Esophagus squamous epithelium (tissue), 5 donors: ENCODE results near the gene CLPSL2. TPM values are rescaled to one million over a fixed set of nuclear protein-coding genes. Genes with fewer than 3 reads are reported as not detected.

Source experiments
- DNase-seq: peaks from one replicate; lab custom pipeline; 2025; lab: John Stamatoyannopoulos, UW
- H3K27ac ChIP-seq, 4 donors: fragments of 200-600 bp; sonication (generic); one replicate each; pipeline ENCODE4 v1.5.1; 2016 to 2019; ENCODE audit warnings: mild to moderate bottlenecking in 1 of 4
- H3K27me3 ChIP-seq, 4 donors: fragments of 200-600 bp; sonication (generic); 1 replicate in 3 of 4; 2 replicates in 1 of 4; pipeline versions ENCODE4 v1.5.1 to v1.6.0; 2017 to 2021; ENCODE audit warnings: antibody characterized with exemption in 1 of 4
- H3K36me3 ChIP-seq, 3 donors: fragments of 200-600 bp; sonication (generic); one replicate each; pipeline ENCODE4 v1.5.1; 2016 to 2019
- H3K4me1 ChIP-seq, 3 donors: fragments of 200-600 bp; sonication (generic); one replicate each; pipeline ENCODE4 v1.5.1; 2017 to 2019
- H3K4me3 ChIP-seq, 4 donors: fragments of 200-600 bp; sonication (generic); 1 replicate in 3 of 4; 2 replicates in 1 of 4; pipeline ENCODE4 v1.5.1; 2016 to 2019; ENCODE audit warnings: mild to moderate bottlenecking in 2 of 4, moderate library complexity in 1 of 4
- H3K9me3 ChIP-seq, 3 donors: fragments of 200-600 bp; sonication (generic); one replicate each; pipeline ENCODE4 v1.5.1; 2016 to 2019
- POLR2A ChIP-seq, 4 donors: fragments of 450-650 bp; IDR thresholded peaks; one replicate each; pipeline ENCODE4 v1.6.1; 2017; ENCODE audit warnings: antibody characterized with exemption in 4 of 4, mild to moderate bottlenecking in 4 of 4, moderate library complexity in 3 of 4
- WGBS, 2 donors: methylation state at CpG; one replicate each; pipeline ENCODE4 v1.1.5; 2018; 5-methylcytosine and 5-hydroxymethylcytosine counted together
- intact Hi-C: fragments of 100-400 bp; cut with DNase I; formaldehyde crosslinking; loops from one replicate; pipeline ENCODE4 v1.15.0; 2022
- total RNA-seq, 4 donors: library from RNA; depleted of rRNA; stranded (reverse); fragments of >200 nt; gene quantifications; one replicate each; pipeline ENCODE4 v1.1.0, GENCODE V29; 2016
- TF ChIP-seq, protein P1 (sequence below), 6 experiments: fragments of 450-650 bp in 4 of 6; fragments of 200-600 bp in 2 of 6; sonication (generic) in 2 of 6; IDR thresholded peaks; one replicate each; pipeline ENCODE4 v1.5.1; 2016 to 2019; ENCODE audit warnings: antibody characterized with exemption in 6 of 6, mild to moderate bottlenecking in 4 of 6, moderate library complexity in 4 of 6
- donor health status: DM: yes; HTN: yes; CAD: no.

The CLPSL2 gene
- total RNA-seq, 4 donors from 2014 or later = not detected

- intact Hi-C loops = no loop called here
- no peak for TF ChIP-seq POLR2A (IDR thresholded peaks at IDR 0.05)
- TF ChIP-seq, protein P1, sequence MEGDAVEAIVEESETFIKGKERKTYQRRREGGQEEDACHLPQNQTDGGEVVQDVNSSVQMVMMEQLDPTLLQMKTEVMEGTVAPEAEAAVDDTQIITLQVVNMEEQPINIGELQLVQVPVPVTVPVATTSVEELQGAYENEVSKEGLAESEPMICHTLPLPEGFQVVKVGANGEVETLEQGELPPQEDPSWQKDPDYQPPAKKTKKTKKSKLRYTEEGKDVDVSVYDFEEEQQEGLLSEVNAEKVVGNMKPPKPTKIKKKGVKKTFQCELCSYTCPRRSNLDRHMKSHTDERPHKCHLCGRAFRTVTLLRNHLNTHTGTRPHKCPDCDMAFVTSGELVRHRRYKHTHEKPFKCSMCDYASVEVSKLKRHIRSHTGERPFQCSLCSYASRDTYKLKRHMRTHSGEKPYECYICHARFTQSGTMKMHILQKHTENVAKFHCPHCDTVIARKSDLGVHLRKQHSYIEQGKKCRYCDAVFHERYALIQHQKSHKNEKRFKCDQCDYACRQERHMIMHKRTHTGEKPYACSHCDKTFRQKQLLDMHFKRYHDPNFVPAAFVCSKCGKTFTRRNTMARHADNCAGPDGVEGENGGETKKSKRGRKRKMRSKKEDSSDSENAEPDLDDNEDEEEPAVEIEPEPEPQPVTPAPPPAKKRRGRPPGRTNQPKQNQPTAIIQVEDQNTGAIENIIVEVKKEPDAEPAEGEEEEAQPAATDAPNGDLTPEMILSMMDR (IDR thresholded peaks at IDR 0.05) = no peak
- H3K27ac ChIP-seq = no peak overlapping the region
- no peak for DNase-seq
- no peaks in the 10 kb centered on the region for H3K4me1 ChIP-seq
- H3K4me3 ChIP-seq = no peak overlapping the region
- H3K27me3 ChIP-seq = no peaks in the 10 kb centered on the region
- H3K9me3 ChIP-seq = no peaks in the 10 kb centered on the region
- WGBS, 2 donors = 89 to 90% methylated on average over 3 of the region's 3 CpGs
- H3K36me3 ChIP-seq = no peaks in the 10 kb centered on the region
These were observed 29.9 kb upstream of the CLPSL2 start for GRCh38 chr6:35746516-35746915.

GRCh38 chr6:35747877-35748276 lies 28.5 kb upstream of the CLPSL2 start:
- Histone ChIP-seq H3K4me3 (no peak overlapping the region), H3K27ac (no peak overlapping the region), H3K4me1 (no peaks in the 10 kb centered on the region), H3K9me3 (no peaks in the 10 kb centered on the region), H3K36me3 (no peaks in the 10 kb centered on the region), H3K27me3 (no peaks in the 10 kb centered on the region)
- no peak for TF ChIP-seq POLR2A (IDR thresholded peaks at IDR 0.05)
- TF ChIP-seq, protein P1 (IDR thresholded peaks at IDR 0.05) = no peak
- 92% methylated on average over 1 of the region's 1 CpG for WGBS, 2 donors
- no peak for DNase-seq
- intact Hi-C loops = no loop called here

DNA sequence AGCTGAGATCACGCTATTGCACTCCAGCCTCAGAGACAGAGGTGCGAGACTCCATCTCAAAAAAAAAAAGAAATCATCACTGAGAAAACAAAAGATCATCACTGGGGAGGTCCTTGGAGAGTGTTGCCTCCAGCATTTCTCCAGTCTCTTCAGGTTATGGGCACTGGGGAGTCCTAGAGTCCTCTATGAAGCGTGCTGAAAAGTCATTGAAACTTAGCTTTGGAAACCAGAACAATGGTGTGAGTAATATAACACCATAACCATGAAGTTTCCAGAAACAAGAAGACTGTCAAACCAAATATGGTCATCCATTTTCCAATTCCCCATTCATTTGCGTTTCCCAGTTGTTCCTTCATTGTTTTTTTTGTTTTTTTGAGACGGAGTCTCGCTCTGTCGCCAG lies 25.8 kb upstream of the CLPSL2 start:
- no peaks in the 10 kb centered on the region for H3K36me3 ChIP-seq
- DNase-seq = no peak
- WGBS, 2 donors = 86 to 87% methylated on average over 7 of the region's 7 CpGs
- no peak for TF ChIP-seq POLR2A (IDR thresholded peaks at IDR 0.05)
- TF ChIP-seq, protein P1 (IDR thresholded peaks at IDR 0.05) = no peak
- H3K4me1 ChIP-seq = peaks cover 0 to 4% (median 0%) of the 10 kb centered on the region in 3 donors
- intact Hi-C loops = no loop called here
- no peaks in the 10 kb centered on the region for H3K27me3 ChIP-seq
- no peaks in the 10 kb centered on the region for H3K9me3 ChIP-seq
- no peak overlapping the region for H3K27ac ChIP-seq
- H3K4me3 ChIP-seq = no peak overlapping the region

GRCh38 chr6:35751594-35751993 lies 24.8 kb upstream of the CLPSL2 start:
- H3K36me3 ChIP-seq = no peaks in the 10 kb centered on the region
- 59 to 72% methylated on average over 3 to 4 of the region's 4 CpGs for WGBS, 2 donors
- intact Hi-C loops = no loop called here
- DNase-seq = no peak
- no peaks in the 10 kb centered on the region for H3K27me3 ChIP-seq
- no peak overlapping the region for H3K4me3 ChIP-seq
- no peaks in the 10 kb centered on the region for H3K9me3 ChIP-seq
- H3K27ac ChIP-seq = no peak overlapping the region
- peaks cover 0 to 4% (median 0%) of the 10 kb centered on the region in 3 donors for H3K4me1 ChIP-seq
- TF ChIP-seq, protein P1 (IDR thresholded peaks at IDR 0.05) = no peak
- no peak for TF ChIP-seq POLR2A (IDR thresholded peaks at IDR 0.05)

- TF ChIP-seq, protein P1 (IDR thresholded peaks at IDR 0.05) = no peak
- no peak for TF ChIP-seq POLR2A (IDR thresholded peaks at IDR 0.05)
- H3K9me3 ChIP-seq = no peaks in the 10 kb centered on the region
- peaks cover 0 to 4% (median 0%) of the 10 kb centered on the region in 3 donors for H3K4me1 ChIP-seq
- intact Hi-C loops = no loop called here
- H3K27ac ChIP-seq = no peak overlapping the region
- WGBS, 2 donors = 64 to 83% methylated on average over 4 of the region's 4 CpGs
- no peak overlapping the region for H3K4me3 ChIP-seq
- DNase-seq = no peak
- no peaks in the 10 kb centered on the region for H3K36me3 ChIP-seq
- peaks cover 0 to under 1% (median 0%) of the 10 kb centered on the region in 4 donors for H3K27me3 ChIP-seq
These were observed 24.1 kb upstream of the CLPSL2 start for GRCh38 chr6:35752330-35752729.
